Activated T-cell treated with anti-CD3 and anti-CD28 coated beads, Interleukin-2, amount 50 U/mL, for 72 hours (primary cell): ENCODE measurements around the gene KLK5. TPM values are rescaled to one million over a fixed set of nuclear protein-coding genes. Genes with fewer than 3 reads are reported as not detected.
"Not testable (repeated sequence)": the region's sequence is repeated elsewhere in the genome, so short reads cannot be mapped to it uniquely, and the experiment has no call there.

Experiments
- ATAC-seq, 2 donors: fragments of 150-1000 bp; cut with Tn5 transposase; replicated peaks in 1 of 2; 2 replicates each; pipeline ENCODE4 v1.10.0; 2021; ENCODE audit warnings: moderate library complexity in 2 of 2, mild to moderate bottlenecking in 1 of 2
- DNase-seq, 2 donors: peaks; one replicate each; pipeline ENCODE4 v3.0.0; 2021 to 2022; ENCODE audit warnings: mixed read lengths in 1 of 2
- H3K27ac Mint-ChIP-seq: one replicate; pipeline ENCODE4 v1.8.0; 2022; ENCODE audit warnings: mild to moderate bottlenecking, moderate library complexity, mixed read lengths
- H3K27me3 Mint-ChIP-seq: one replicate; pipeline ENCODE4 v1.8.0; 2022; ENCODE audit warnings: low read depth, mixed read lengths
- H3K36me3 Mint-ChIP-seq, 2 donors: one replicate each; pipeline ENCODE4 v1.8.0; 2022; ENCODE audit warnings: mixed read lengths in 2 of 2, mild to moderate bottlenecking in 1 of 2; ENCODE audit not compliant: insufficient read depth in 2 of 2
- H3K4me1 Mint-ChIP-seq: one replicate; pipeline ENCODE4 v1.8.0; 2022; ENCODE audit warnings: low read depth, mixed read lengths
- H3K4me3 Mint-ChIP-seq, 2 donors: one replicate each; pipeline ENCODE4 v1.8.0; 2022; ENCODE audit warnings: mild to moderate bottlenecking in 2 of 2, mixed read lengths in 2 of 2, moderate library complexity in 2 of 2
- H3K9me3 Mint-ChIP-seq, 2 donors: one replicate each; pipeline ENCODE4 v1.8.0; 2022; ENCODE audit warnings: mixed read lengths in 2 of 2
- total RNA-seq, 2 donors: library from RNA; stranded (reverse); gene quantifications; one replicate each; pipeline ENCODE4 v1.2.3, GENCODE V29; 2022

The KLK5 gene
- total RNA-seq, 2 donors from 2014 or later: not detected

- H3K36me3 Mint-ChIP-seq: no peaks in the 10 kb centered on the region
- peaks cover 75% of the 10 kb centered on the region for H3K27me3 Mint-ChIP-seq
- no peak for DNase-seq
- ATAC-seq: no peak
- H3K4me3 Mint-ChIP-seq: no peak overlapping the region
- H3K4me1 Mint-ChIP-seq: no peaks in the 10 kb centered on the region
- no peak overlapping the region for H3K27ac Mint-ChIP-seq
- H3K9me3 Mint-ChIP-seq: no peaks in the 10 kb centered on the region
These were observed 27.4 kb upstream of the KLK5 start for GRCh38 chr19:50980208-50980607.

DNA sequence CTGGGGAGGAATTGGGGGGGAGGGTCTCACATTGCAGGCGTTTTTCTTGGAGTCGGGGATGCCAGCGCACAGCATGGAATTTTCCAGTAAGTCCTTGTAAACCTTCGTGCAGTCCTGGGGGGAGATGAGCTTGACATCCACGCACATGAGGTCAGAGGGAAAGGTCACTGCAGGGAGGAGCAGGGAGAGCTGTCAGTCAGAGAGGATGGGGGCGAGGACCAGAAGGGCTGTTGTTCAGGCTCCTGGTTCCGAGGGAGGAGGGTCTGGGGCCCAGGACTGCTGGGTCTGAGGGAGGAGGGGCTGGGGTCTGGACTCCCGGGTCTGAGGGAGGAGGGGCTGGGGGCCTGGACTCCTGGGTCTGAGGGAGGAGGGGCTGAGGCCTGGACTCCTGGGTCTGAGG, 26.9 kb upstream of the KLK5 start:
- no peak overlapping the region for H3K27ac Mint-ChIP-seq
- DNase-seq (no peak), ATAC-seq (no peak)
- peaks cover 70% of the 10 kb centered on the region for H3K27me3 Mint-ChIP-seq
- H3K36me3 Mint-ChIP-seq: no peaks in the 10 kb centered on the region
- H3K4me3 Mint-ChIP-seq: no peak overlapping the region
- H3K4me1 Mint-ChIP-seq: no peaks in the 10 kb centered on the region
- H3K9me3 Mint-ChIP-seq: no peaks in the 10 kb centered on the region

DNA sequence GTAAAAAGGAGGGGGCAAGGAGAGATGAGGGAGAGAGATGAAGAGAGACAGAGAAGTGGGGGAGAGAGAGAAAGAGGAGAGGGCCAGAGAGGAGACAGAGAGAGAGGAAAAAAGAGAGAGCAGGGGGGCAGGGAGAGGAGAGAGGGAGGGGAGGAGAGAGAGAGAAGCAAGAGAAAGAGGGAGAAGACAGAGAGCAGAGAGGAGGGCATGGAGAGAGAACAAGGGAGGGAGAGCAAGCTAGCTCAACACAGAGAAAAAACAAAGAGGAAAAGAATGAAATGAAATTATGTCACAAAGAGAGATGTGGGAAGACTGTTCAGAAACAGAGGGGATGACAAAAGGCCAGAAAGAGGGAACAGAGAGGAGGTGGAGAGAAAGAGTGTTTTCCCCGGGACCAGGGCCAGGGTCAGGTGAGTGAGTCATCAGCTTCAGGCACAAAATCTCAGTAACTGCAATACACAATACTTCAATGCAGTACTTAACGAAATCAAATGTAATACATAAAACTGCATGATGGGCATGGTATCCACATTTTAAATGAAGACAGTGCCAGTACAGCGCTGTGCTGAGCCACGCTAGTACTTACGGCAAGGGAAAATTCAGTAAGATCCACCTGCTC, 26.0 kb upstream of the KLK5 start:
- no peaks in the 10 kb centered on the region for H3K4me1 Mint-ChIP-seq
- no peak overlapping the region for H3K27ac Mint-ChIP-seq
- no peaks in the 10 kb centered on the region for H3K9me3 Mint-ChIP-seq
- no peak for DNase-seq
- ATAC-seq: no peak
- H3K4me3 Mint-ChIP-seq: no peak overlapping the region
- H3K36me3 Mint-ChIP-seq: no peaks in the 10 kb centered on the region
- peaks cover 62% of the 10 kb centered on the region for H3K27me3 Mint-ChIP-seq

- H3K27me3 Mint-ChIP-seq: peaks cover 61% of the 10 kb centered on the region
- DNase-seq: no peak
- H3K36me3 Mint-ChIP-seq: no peaks in the 10 kb centered on the region
- H3K4me3 Mint-ChIP-seq: no peak overlapping the region
- H3K9me3 Mint-ChIP-seq: no peaks in the 10 kb centered on the region
- H3K4me1 Mint-ChIP-seq: no peaks in the 10 kb centered on the region
- ATAC-seq: no peak
- no peak overlapping the region for H3K27ac Mint-ChIP-seq
These were observed 24.8 kb upstream of the KLK5 start for GRCh38 chr19:50977626-50978025.

- Mint-ChIP-seq H3K4me1 (no peaks in the 10 kb centered on the region), H3K27ac (no peak overlapping the region), H3K9me3 (no peaks in the 10 kb centered on the region), H3K36me3 (no peaks in the 10 kb centered on the region), H3K27me3 (peaks cover 49% of the 10 kb centered on the region), H3K4me3 (no peak overlapping the region)
- no peak for ATAC-seq
- no peak for DNase-seq
These were observed 22.9 kb upstream of the KLK5 start for GRCh38 chr19:50975766-50976165.

DNA sequence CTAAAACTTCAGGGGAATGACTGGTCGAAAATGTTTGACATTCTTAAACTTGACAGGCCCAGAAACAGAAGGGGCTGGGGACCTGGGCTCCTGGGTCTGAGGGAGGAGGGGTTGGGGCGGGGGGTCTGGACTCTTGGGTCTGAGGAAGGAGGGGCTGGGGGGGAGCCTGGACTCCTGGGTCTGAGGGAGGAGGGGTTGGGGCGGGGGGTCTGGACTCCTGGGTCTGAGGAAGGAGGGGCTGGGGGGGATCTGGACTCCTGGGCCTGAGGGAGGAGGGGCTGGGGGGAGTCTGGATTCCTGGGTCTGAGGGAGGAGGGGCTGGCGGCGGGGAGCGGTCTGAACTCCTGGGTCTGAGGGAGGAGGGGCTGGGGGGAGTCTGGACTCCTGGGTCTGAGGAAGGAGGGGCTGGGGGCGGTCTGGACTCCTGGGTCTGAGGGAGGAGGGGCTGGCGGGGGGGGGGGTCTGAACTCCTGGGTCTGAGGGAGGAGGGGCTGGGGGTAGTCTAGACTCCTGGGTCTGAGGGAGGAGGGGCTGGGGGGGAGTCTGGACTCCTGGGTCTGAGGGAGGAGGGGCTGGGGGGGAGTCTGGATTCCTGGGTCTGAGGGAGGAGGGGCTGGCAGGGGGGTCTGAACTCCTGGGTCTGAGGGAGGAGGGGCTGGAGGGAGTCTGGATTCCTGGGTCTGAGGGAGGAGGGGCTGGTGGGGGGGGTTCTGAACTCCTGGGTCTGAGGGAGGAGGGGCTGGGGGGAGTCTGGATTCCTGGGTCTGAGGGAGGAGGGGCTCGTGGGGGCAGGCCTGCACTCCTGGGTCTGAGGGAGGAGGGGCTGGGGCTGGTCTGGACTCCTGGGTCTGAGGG, 22.1 kb upstream of the KLK5 start:
- Mint-ChIP-seq H3K27me3 (peaks cover 53% of the 10 kb centered on the region), H3K9me3 (no peaks in the 10 kb centered on the region), H3K36me3 (no peaks in the 10 kb centered on the region), H3K4me1 (no peaks in the 10 kb centered on the region), H3K27ac (no peak overlapping the region), H3K4me3 (no peak overlapping the region)
- ATAC-seq (no peak), DNase-seq (no peak)

GRCh38 chr19:50972795-50973376, 20.0 kb upstream of the KLK5 start:
- Mint-ChIP-seq H3K4me3 (no peak overlapping the region), H3K27me3 (peaks cover 50% of the 10 kb centered on the region), H3K36me3 (no peaks in the 10 kb centered on the region), H3K4me1 (no peaks in the 10 kb centered on the region), H3K27ac (no peak overlapping the region), H3K9me3 (no peaks in the 10 kb centered on the region)
- no peak for DNase-seq
- no peak for ATAC-seq

DNA sequence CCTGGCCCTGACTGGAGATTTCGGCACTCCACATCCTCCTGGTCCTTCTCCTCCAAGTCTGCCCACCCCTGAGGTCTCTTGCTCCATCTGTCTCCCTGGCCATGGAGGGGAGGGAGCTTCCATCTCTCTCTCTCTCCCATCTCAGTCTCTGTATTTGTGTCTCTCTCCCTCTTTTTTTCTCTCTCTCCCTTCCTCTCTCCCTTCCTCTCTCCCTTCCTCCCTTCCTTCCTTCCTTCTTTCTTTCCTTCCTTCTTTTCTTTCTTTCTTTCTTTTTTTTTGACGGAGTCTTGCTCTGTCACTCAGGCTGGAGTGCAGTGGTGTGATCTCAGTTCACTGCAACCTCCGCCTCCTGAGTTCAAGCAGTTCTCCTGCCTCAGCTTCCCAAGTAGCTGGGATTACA, 17.0 kb upstream of the KLK5 start:
- H3K36me3 Mint-ChIP-seq, ATAC-seq, H3K27ac Mint-ChIP-seq, H3K4me1 Mint-ChIP-seq, H3K9me3 Mint-ChIP-seq, DNase-seq, H3K4me3 Mint-ChIP-seq: not testable (repeated sequence)
- peaks cover 37% of the 10 kb centered on the region for H3K27me3 Mint-ChIP-seq

- ATAC-seq: no peak
- H3K36me3 Mint-ChIP-seq: no peaks in the 10 kb centered on the region
- H3K27me3 Mint-ChIP-seq: peaks cover 37% of the 10 kb centered on the region
These were observed 16.5 kb upstream of the KLK5 start, which contains the start of gene KLK6 for GRCh38 chr19:50969413-50969760. Gene KLK6 (minus strand): TSS chr19:50969591. CDS start chr19:50968104, 1,487 bp downstream.

DNA sequence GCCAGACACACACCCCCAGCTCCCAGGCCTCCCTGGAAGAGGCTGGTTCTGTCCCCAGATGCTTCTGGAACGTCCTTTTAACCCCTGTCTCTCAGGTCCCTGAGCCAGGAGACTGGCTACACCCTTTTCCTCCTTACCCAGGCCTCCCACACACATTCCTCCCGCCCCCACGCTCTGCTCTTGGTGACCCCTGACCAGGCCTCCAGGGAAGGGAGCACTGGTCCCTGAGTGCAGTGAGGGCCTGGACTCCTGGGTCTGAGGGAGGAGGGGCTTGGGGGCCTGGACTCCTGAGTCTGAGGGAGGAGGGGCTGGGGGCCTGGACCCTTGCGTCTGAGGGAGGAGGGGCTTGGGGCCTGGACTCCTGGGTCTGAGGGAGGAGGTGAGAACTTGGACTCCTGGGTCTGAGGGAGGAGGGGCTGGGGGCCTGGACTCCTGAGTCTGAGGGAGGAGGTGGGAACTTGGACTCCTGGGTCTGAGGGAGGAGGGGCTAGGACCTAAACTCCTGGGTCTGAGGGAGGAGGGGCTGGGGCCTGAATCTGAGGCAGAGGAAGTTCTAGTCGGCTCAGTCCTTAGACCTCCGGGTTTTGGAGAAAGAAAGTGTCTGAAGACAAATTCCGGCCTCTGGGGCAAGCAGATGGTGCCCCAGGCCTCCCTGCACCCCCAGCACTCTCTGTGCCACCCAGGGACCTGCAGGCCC, 16.0 kb upstream of the KLK5 start:
- no peak overlapping the region for H3K27ac Mint-ChIP-seq
- no peaks in the 10 kb centered on the region for H3K4me1 Mint-ChIP-seq
- DNase-seq (no peak), ATAC-seq (no peak)
- no peaks in the 10 kb centered on the region for H3K36me3 Mint-ChIP-seq
- peaks cover 0 to 2% of the 10 kb centered on the region in 2 donors for H3K9me3 Mint-ChIP-seq
- H3K4me3 Mint-ChIP-seq: no peak overlapping the region
- H3K27me3 Mint-ChIP-seq: peaks cover 41% of the 10 kb centered on the region

More at GRCh38 chr19:50969413-50969760, 16.5 kb upstream of the KLK5 start, which contains the start of gene KLK6:
- Mint-ChIP-seq H3K27ac (no peak within 1 kb of the TSS), H3K4me1 (no peaks in the 10 kb centered on the region), H3K9me3 (no peaks in the 10 kb centered on the region), H3K4me3 (no peak within 1 kb of the TSS)
- DNase-seq: no peak

GRCh38 chr19:50967929-50968715, 15.3 kb upstream of the KLK5 start:
- Mint-ChIP-seq H3K36me3 (no peaks in the 10 kb centered on the region), H3K27me3 (peaks cover 44% of the 10 kb centered on the region), H3K27ac (no peak overlapping the region), H3K4me1 (no peaks in the 10 kb centered on the region), H3K4me3 (no peak overlapping the region), H3K9me3 (peaks cover 0 to 4% of the 10 kb centered on the region in 2 donors)
- DNase-seq: no peak
- no peak for ATAC-seq

DNA sequence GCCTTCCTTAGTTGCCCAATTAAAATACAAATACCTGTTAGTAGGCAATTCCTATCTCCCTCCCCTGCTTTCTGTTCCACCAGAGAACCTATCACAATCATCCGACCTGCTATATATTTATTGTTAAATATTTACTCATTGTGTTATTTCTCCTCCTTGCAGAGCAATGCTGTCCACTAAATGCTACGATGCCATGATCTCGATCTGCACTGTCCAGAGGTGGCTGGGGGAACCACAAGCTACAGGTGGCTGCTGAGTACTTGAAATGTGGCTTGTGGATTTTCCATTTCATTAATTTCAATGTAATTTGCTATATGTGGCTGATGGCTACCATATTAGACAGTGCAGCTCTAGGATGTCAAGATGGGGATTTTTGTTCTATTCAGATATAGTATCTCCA, 11.4 kb upstream of the KLK5 start:
- peaks cover 0 to 2% of the 10 kb centered on the region in 2 donors for H3K36me3 Mint-ChIP-seq
- no peak overlapping the region for H3K4me3 Mint-ChIP-seq
- H3K4me1 Mint-ChIP-seq: no peaks in the 10 kb centered on the region
- H3K9me3 Mint-ChIP-seq: peaks cover 13 to 18% of the 10 kb centered on the region in 2 donors
- ATAC-seq (no peak), DNase-seq (no peak)
- H3K27ac Mint-ChIP-seq: no peak overlapping the region
- H3K27me3 Mint-ChIP-seq: peaks cover 27% of the 10 kb centered on the region
